Measurements from ENCODE around the gene CCNQ. TPM values are rescaled to one million over a fixed set of nuclear protein-coding genes. Genes with fewer than 3 reads are reported as not detected.

The CCNQ gene
- total RNA-seq, 1 donor from 2014 or later: 21.7 TPM

DNA sequence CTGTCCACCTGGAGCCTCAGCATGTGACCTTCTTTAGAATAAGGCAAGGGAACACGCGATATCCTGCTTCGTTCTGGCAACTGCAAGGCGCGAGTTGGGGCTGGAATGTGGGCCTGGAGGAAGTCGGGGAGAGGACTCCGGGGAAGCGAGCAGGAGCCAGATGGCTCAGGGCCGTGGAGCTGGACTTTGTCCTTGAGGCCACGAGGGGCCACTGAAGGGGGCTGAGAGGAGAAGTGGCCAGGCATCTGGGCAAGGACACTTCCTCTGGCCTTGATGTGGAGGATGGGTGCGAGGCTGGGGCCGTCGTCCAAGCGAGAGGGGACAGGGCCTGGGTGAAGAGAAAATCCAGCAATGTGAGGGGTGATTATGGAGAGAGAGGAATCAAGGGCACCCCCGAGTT, 35.9 kb upstream of the CCNQ start:
- Mint-ChIP-seq H3K27me3 (ENCODE audit: low read depth, unreplicated experiment) (peaks cover 41% of the 10 kb centered on the region), H3K9me3 (ENCODE audit: unreplicated experiment) (peaks cover 6% of the 10 kb centered on the region), H3K4me1 (ENCODE audit: low read depth, unreplicated experiment) (no peaks in the 10 kb centered on the region), H3K27ac (ENCODE audit: unreplicated experiment) (no peak overlapping the region), H3K36me3 (ENCODE audit: low read depth, unreplicated experiment) (no peaks in the 10 kb centered on the region), H3K4me3 (ENCODE audit: unreplicated experiment) (no peak overlapping the region)
- Histone ChIP-seq H3K9ac (ENCODE audit: low read length) (no peak overlapping the region), H3K27ac (ENCODE audit: low read depth, low read length) (no peak overlapping the region), H3K36me3 (ENCODE audit: insufficient read depth, low read length) (no peaks in the 10 kb centered on the region), H2AFZ (ENCODE audit: low read depth, low read length) (no peak overlapping the region), H3K4me3 (ENCODE audit: insufficient read depth, low read depth, low read length) (no peak overlapping the region), H3K4me1 (ENCODE audit: insufficient read depth, low read length) (no peaks in the 10 kb centered on the region), H3K27me3 (ENCODE audit: insufficient read depth, low read length) (no peaks in the 10 kb centered on the region), H3K79me2 (ENCODE audit: insufficient read depth, low read length) (no peaks in the 10 kb centered on the region), H3K4me2 (ENCODE audit: low read length) (no peak overlapping the region), H3K9me3 (ENCODE audit: insufficient read depth, low read depth, low read length) (no peaks in the 10 kb centered on the region), H4K20me1 (ENCODE audit: insufficient read depth, low read length) (no peaks in the 10 kb centered on the region)
- FAIRE-seq (no peak), DNase-seq (ENCODE audit: low read depth) (no peak)
- TF ChIP-seq, protein P1, sequence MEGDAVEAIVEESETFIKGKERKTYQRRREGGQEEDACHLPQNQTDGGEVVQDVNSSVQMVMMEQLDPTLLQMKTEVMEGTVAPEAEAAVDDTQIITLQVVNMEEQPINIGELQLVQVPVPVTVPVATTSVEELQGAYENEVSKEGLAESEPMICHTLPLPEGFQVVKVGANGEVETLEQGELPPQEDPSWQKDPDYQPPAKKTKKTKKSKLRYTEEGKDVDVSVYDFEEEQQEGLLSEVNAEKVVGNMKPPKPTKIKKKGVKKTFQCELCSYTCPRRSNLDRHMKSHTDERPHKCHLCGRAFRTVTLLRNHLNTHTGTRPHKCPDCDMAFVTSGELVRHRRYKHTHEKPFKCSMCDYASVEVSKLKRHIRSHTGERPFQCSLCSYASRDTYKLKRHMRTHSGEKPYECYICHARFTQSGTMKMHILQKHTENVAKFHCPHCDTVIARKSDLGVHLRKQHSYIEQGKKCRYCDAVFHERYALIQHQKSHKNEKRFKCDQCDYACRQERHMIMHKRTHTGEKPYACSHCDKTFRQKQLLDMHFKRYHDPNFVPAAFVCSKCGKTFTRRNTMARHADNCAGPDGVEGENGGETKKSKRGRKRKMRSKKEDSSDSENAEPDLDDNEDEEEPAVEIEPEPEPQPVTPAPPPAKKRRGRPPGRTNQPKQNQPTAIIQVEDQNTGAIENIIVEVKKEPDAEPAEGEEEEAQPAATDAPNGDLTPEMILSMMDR (IDR thresholded peaks at IDR 0.05; ENCODE audit: insufficient read depth, low read depth, low read length): no peak
- no peak for TF ChIP-seq EZH2 (IDR thresholded peaks at IDR 0.05; ENCODE audit: insufficient read depth, low read length)

DNA sequence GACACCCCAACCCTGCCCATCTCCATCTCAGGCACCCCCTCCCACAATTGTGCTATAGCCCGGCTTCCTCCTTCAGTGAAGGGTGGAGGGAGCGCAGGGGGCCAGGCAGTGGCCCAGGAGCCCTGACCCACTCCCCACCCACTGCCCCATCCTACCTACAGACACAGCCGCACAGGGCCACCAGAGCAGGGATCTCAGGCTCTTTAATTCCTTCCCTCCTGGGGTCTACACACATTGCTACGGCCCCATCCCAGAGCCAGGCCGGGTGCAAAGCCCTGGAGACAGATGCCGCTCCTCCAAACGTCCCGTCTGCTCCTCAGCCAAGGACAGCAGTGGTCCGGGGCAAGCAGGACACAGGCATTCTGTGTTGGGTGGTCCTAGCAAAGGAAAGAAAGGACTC, 35.3 kb upstream of the CCNQ start:
- Histone ChIP-seq H3K4me3 (ENCODE audit: insufficient read depth, low read depth, low read length) (no peak overlapping the region), H3K9me3 (ENCODE audit: insufficient read depth, low read depth, low read length) (no peaks in the 10 kb centered on the region), H3K4me2 (ENCODE audit: low read length) (no peak overlapping the region), H3K79me2 (ENCODE audit: insufficient read depth, low read length) (no peaks in the 10 kb centered on the region), H2AFZ (ENCODE audit: low read depth, low read length) (no peak overlapping the region), H4K20me1 (ENCODE audit: insufficient read depth, low read length) (no peaks in the 10 kb centered on the region), H3K27ac (ENCODE audit: low read depth, low read length) (no peak overlapping the region), H3K4me1 (ENCODE audit: insufficient read depth, low read length) (no peaks in the 10 kb centered on the region), H3K27me3 (ENCODE audit: insufficient read depth, low read length) (no peaks in the 10 kb centered on the region), H3K9ac (ENCODE audit: low read length) (no peak overlapping the region), H3K36me3 (ENCODE audit: insufficient read depth, low read length) (no peaks in the 10 kb centered on the region)
- DNase-seq (ENCODE audit: low read depth) (no peak), FAIRE-seq (no peak)
- no peak overlapping the region for H3K27ac Mint-ChIP-seq (ENCODE audit: unreplicated experiment)
- TF ChIP-seq, protein P1 (IDR thresholded peaks at IDR 0.05; ENCODE audit: insufficient read depth, low read depth, low read length): no peak
- no peak for TF ChIP-seq EZH2 (IDR thresholded peaks at IDR 0.05; ENCODE audit: insufficient read depth, low read length)
- no peak overlapping the region for H3K4me3 Mint-ChIP-seq (ENCODE audit: unreplicated experiment)
- no peaks in the 10 kb centered on the region for H3K4me1 Mint-ChIP-seq (ENCODE audit: low read depth, unreplicated experiment)
- no peaks in the 10 kb centered on the region for H3K36me3 Mint-ChIP-seq (ENCODE audit: low read depth, unreplicated experiment)
- peaks cover 6% of the 10 kb centered on the region for H3K9me3 Mint-ChIP-seq (ENCODE audit: unreplicated experiment)
- peaks cover 45% of the 10 kb centered on the region for H3K27me3 Mint-ChIP-seq (ENCODE audit: low read depth, unreplicated experiment)

DNA sequence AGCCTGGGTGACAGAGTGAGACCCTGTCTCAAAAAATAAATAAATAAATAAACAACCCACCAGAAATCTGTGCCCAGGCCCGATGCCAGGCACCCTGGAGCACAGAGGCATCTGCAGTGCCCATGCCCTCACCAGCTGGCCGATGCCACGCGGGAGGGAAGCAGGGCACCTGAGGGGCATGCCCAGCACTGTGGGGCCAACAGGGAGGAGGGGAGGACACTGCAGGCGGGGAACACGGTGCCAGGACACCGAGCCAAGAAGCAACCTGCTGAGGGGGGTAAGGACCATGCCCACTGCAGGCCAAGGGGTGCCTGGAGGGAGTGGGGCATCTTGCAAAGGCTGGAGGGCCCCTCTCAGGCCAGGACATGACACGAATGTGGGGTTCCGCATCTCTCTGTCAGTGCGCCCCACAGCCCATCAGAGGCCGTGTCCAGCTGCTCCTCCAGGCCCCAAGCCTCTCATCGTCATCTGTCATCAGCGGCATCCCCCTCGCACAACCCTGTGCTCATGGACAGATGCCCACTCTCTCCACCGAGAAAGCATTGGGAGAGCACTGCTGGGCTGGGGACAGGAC, 34.8 kb upstream of the CCNQ start:
- H3K27me3 ChIP-seq (ENCODE audit: insufficient read depth, low read length): no peaks in the 10 kb centered on the region
- TF ChIP-seq, protein P1 (IDR thresholded peaks at IDR 0.05; ENCODE audit: insufficient read depth, low read depth, low read length): no peak
- no peak for TF ChIP-seq EZH2 (IDR thresholded peaks at IDR 0.05; ENCODE audit: insufficient read depth, low read length)
- no peak overlapping the region for H3K4me3 ChIP-seq (ENCODE audit: insufficient read depth, low read depth, low read length)
- Mint-ChIP-seq H3K36me3 (ENCODE audit: low read depth, unreplicated experiment) (no peaks in the 10 kb centered on the region), H3K4me1 (ENCODE audit: low read depth, unreplicated experiment) (no peaks in the 10 kb centered on the region), H3K4me3 (ENCODE audit: unreplicated experiment) (no peak overlapping the region), H3K27me3 (ENCODE audit: low read depth, unreplicated experiment) (peaks cover 43% of the 10 kb centered on the region), H3K27ac (ENCODE audit: unreplicated experiment) (no peak overlapping the region), H3K9me3 (ENCODE audit: unreplicated experiment) (peaks cover 6% of the 10 kb centered on the region)
- no peaks in the 10 kb centered on the region for H3K9me3 ChIP-seq (ENCODE audit: insufficient read depth, low read depth, low read length)
- no peak overlapping the region for H2AFZ ChIP-seq (ENCODE audit: low read depth, low read length)
- H3K9ac ChIP-seq (ENCODE audit: low read length): no peak overlapping the region
- no peak overlapping the region for H3K4me2 ChIP-seq (ENCODE audit: low read length)
- H3K4me1 ChIP-seq (ENCODE audit: insufficient read depth, low read length): no peaks in the 10 kb centered on the region
- no peaks in the 10 kb centered on the region for H3K79me2 ChIP-seq (ENCODE audit: insufficient read depth, low read length)
- DNase-seq (ENCODE audit: low read depth): no peak
- no peaks in the 10 kb centered on the region for H3K36me3 ChIP-seq (ENCODE audit: insufficient read depth, low read length)
- FAIRE-seq: no peak
- no peaks in the 10 kb centered on the region for H4K20me1 ChIP-seq (ENCODE audit: insufficient read depth, low read length)
- no peak overlapping the region for H3K27ac ChIP-seq (ENCODE audit: low read depth, low read length)
